Naive thymus-derived CD4-positive, alpha-beta T cell (primary cell): Measurements from ENCODE around the gene MLLT10. TPM values are rescaled to one million over a fixed set of nuclear protein-coding genes. Genes with fewer than 3 reads are reported as not detected.
A peak's percentile ranks its signal among the peaks of the same experiment; 100 is the strongest.
"Not testable (repeated sequence)": the region's sequence is repeated elsewhere in the genome, so short reads cannot be mapped to it uniquely, and the experiment has no call there.

Experiments used
- ATAC-seq: fragments of 150-1000 bp; cut with Tn5 transposase; 2 replicates; pipeline ENCODE4 v1.10.0; 2021; ENCODE audit warnings: mild to moderate bottlenecking, moderate library complexity
- CTCF ChIA-PET: fragments of 350-600 bp; sonication (Branson Sonifier 250); formaldehyde crosslinking; loops from one replicate; lab custom pipeline; 2021; ENCODE audit warnings: antibody characterized with exemption; lab: Charles Lee
- POLR2A ChIA-PET: fragments of 350-600 bp; sonication (Branson Sonifier 250); formaldehyde crosslinking; loops from one replicate; lab custom pipeline; 2021; ENCODE audit warnings: antibody characterized with exemption, inconsistent platforms; lab: Charles Lee
- DNase-seq, 9 donors: peaks; one replicate each; pipeline versions ENCODE4 v3.0.0 to v3.0.0-alpha.2; 2020 to 2022; ENCODE audit warnings: mixed read lengths in 1 of 9
- H3K27ac ChIP-seq: one replicate; pipeline ENCODE4 v1.7.0; 2013; ENCODE audit warnings: mild to moderate bottlenecking, low read depth, low read length, moderate library complexity
- H3K27me3 ChIP-seq, 2 donors: one replicate each; pipeline ENCODE4 v1.7.0; 2013; ENCODE audit warnings: low read length in 2 of 2, mild to moderate bottlenecking in 2 of 2, moderate library complexity in 2 of 2; ENCODE audit not compliant: control insufficient read depth in 2 of 2, insufficient read depth in 2 of 2
- H3K36me3 ChIP-seq, 3 experiments: 1 replicate in 2 of 3; 2 replicates in 1 of 3; pipeline ENCODE4 v1.7.0; 2013; ENCODE audit warnings: low read length in 3 of 3, mild to moderate bottlenecking in 3 of 3, moderate library complexity in 1 of 3; ENCODE audit not compliant: insufficient read depth in 3 of 3, control insufficient read depth in 2 of 3
- H3K4me1 ChIP-seq, 2 donors: one replicate each; pipeline ENCODE4 v1.7.0; 2013; ENCODE audit warnings: low read length in 2 of 2, mild to moderate bottlenecking in 2 of 2, moderate library complexity in 1 of 2; ENCODE audit not compliant: control insufficient read depth in 2 of 2, insufficient read depth in 2 of 2
- H3K4me3 ChIP-seq: 2 replicates; pipeline ENCODE4 v1.7.0; 2013; ENCODE audit warnings: mild to moderate bottlenecking, low read length
- H3K9me3 ChIP-seq, 3 experiments: 1 replicate in 2 of 3; 2 replicates in 1 of 3; pipeline ENCODE4 v1.7.0; 2013; ENCODE audit warnings: low read length in 3 of 3; ENCODE audit not compliant: control insufficient read depth in 2 of 3
- H3K27ac Mint-ChIP-seq, 9 donors: one replicate each; pipeline ENCODE4 v1.8.0; 2020 to 2022; ENCODE audit warnings: mixed read lengths in 9 of 9, mild to moderate bottlenecking in 8 of 9, moderate library complexity in 5 of 9, inconsistent platforms in 2 of 9
- H3K27me3 Mint-ChIP-seq, 5 donors: one replicate each; pipeline ENCODE4 v1.8.0; 2021 to 2022; ENCODE audit warnings: mixed read lengths in 5 of 5, mild to moderate bottlenecking in 1 of 5
- H3K36me3 Mint-ChIP-seq, 5 donors: one replicate each; pipeline ENCODE4 v1.8.0; 2020 to 2022; ENCODE audit warnings: mixed read lengths in 5 of 5, mild to moderate bottlenecking in 3 of 5, inconsistent platforms in 1 of 5
- H3K4me1 Mint-ChIP-seq, 7 donors: one replicate each; pipeline ENCODE4 v1.8.0; 2020 to 2022; ENCODE audit warnings: mixed read lengths in 7 of 7, mild to moderate bottlenecking in 3 of 7, inconsistent platforms in 1 of 7
- H3K4me3 Mint-ChIP-seq, 10 donors: one replicate each; pipeline ENCODE4 v1.8.0; 2020 to 2022; ENCODE audit warnings: mild to moderate bottlenecking in 10 of 10, mixed read lengths in 10 of 10, moderate library complexity in 6 of 10, inconsistent platforms in 2 of 10
- H3K9me3 Mint-ChIP-seq, 11 donors: one replicate each; pipeline ENCODE4 v1.8.0; 2020 to 2022; ENCODE audit warnings: mixed read lengths in 11 of 11, mild to moderate bottlenecking in 4 of 11, inconsistent platforms in 1 of 11, moderate library complexity in 1 of 11
- intact Hi-C, 2 donors: fragments of 100-400 bp; cut with micrococcal nuclease; formaldehyde crosslinking; loops; one replicate each; pipeline ENCODE4 v1.15.1; 2023
- polyA plus RNA-seq, 2 donors: library from polyadenylated mRNA; unstranded; fragments of 300-500 nt; fragmentation: Illumina TruSeq; gene quantifications; one replicate each; pipeline ENCODE4 v1.2.3, GENCODE V29; 2021
- total RNA-seq, 6 experiments: library from RNA in 5 of 6; stranded (reverse) in 5 of 6; gene quantifications; 1 replicate in 5 of 6; 2 replicates in 1 of 6; pipeline ENCODE4 v1.2.3 and lab custom pipeline; 2021 to 2026

MLLT10 gene
- total and polyA plus RNA-seq, 7 experiments from 2014 or later: 6.0 to 74.2 (median 61.2) TPM

DNA sequence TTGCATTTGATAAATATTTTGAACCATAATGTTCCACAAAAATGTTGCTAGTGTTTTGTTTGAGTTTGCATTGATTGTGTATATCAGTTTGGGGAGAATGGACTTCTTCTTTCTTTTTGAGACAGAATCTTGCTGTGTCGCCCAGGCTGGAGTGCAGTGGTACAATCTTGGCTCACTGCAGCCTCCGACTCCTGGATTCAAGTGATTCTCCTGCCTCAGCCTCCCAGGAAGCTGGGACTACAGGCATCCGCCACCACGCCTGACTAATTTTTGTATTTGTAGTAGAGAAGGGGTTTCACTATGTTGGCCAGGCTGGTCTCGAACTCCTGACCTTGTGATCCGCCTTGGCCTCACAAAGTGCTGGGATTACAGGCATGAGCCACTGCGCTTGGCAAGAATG is 25.0 kb downstream of the MLLT10 start:
- Mint-ChIP-seq H3K4me1 (peaks cover 19 to 44% (median 40%) of the 10 kb centered on the region in 7 donors), H3K36me3 (peaks cover 12 to 69% (median 46%) of the 10 kb centered on the region in 5 donors)
- H3K27me3 ChIP-seq, H3K4me3 ChIP-seq, POLR2A ChIA-PET, H3K9me3 Mint-ChIP-seq, H3K27ac Mint-ChIP-seq, H3K4me3 Mint-ChIP-seq, H3K27me3 Mint-ChIP-seq, intact Hi-C loops, ATAC-seq, H3K27ac ChIP-seq, DNase-seq, H3K9me3 ChIP-seq, H3K4me1 ChIP-seq: not testable (repeated sequence)
- H3K36me3 ChIP-seq: peaks cover 0 to 29% (median 8%) of the 10 kb centered on the region in 3 experiments
- CTCF ChIA-PET: interaction anchor here (0.6 kb wide), 1 partner anchor 394 kb away, joined by 3 read pairs; no protein-coding TSS in a partner anchor

- H3K4me3 Mint-ChIP-seq: peak overlapping the region; percentile 0 to 56 (median 34)
- ATAC-seq: no peak
- Histone ChIP-seq H3K36me3 (peaks cover 0 to 9% (median 0%) of the 10 kb centered on the region in 3 experiments), H3K9me3 (no peaks in the 10 kb centered on the region), H3K27ac (no peak overlapping the region), H3K4me3 (no peak overlapping the region), H3K4me1 (no peaks in the 10 kb centered on the region), H3K27me3 (no peaks in the 10 kb centered on the region)
- H3K36me3 Mint-ChIP-seq: peaks cover 8 to 60% (median 40%) of the 10 kb centered on the region in 5 donors
- ChIA-PET POLR2A (no interaction called here), CTCF (no interaction called here)
- H3K27me3 Mint-ChIP-seq: no peaks in the 10 kb centered on the region
- intact Hi-C loops: no loop called here
- H3K9me3 Mint-ChIP-seq: no peaks in the 10 kb centered on the region
- H3K27ac Mint-ChIP-seq: peak overlapping the region in 8 of 9 donors; percentile 3 to 63 (median 32)
- no peak for DNase-seq
- H3K4me1 Mint-ChIP-seq: peaks cover 42 to 72% (median 56%) of the 10 kb centered on the region in 7 donors
Observed at GRCh38 chr10:21570761-21571521, 36.9 kb downstream of the MLLT10 start.

DNA sequence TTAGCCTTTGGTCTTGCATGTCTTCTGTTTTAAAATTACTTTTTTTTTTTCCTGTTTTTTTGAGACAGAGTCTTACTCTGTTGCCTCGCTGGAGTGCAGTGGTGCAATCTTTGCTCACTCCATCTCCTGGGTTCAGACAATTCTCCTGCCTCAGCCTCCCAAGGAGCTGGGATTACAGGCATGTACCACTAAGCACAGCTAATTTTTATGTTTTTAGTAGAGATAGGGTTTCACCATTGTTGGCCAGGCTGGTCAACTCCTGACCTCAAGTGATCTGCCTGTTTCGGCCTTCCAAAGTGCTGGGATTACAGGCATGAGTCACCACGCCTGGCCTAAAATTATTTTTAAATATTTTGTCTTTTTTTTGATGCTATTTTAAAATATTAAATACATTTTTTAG is 38.5 kb downstream of the MLLT10 start:
- no peak overlapping the region for H3K4me3 Mint-ChIP-seq
- no peaks in the 10 kb centered on the region for H3K9me3 ChIP-seq
- no peaks in the 10 kb centered on the region for H3K27me3 Mint-ChIP-seq
- no peaks in the 10 kb centered on the region for H3K4me1 ChIP-seq
- H3K4me1 Mint-ChIP-seq: peaks cover 37 to 69% (median 54%) of the 10 kb centered on the region in 7 donors
- no peaks in the 10 kb centered on the region for H3K27me3 ChIP-seq
- ChIA-PET CTCF (no interaction called here), POLR2A (no interaction called here)
- DNase-seq (no peak), ATAC-seq (no peak)
- H3K27ac ChIP-seq: no peak overlapping the region
- H3K9me3 Mint-ChIP-seq: no peaks in the 10 kb centered on the region
- H3K36me3 ChIP-seq: peaks cover 0 to 11% (median 0%) of the 10 kb centered on the region in 3 experiments
- H3K36me3 Mint-ChIP-seq: peaks cover 8 to 64% (median 41%) of the 10 kb centered on the region in 5 donors
- intact Hi-C loops: no loop called here
- H3K27ac Mint-ChIP-seq: no peak overlapping the region
- no peak overlapping the region for H3K4me3 ChIP-seq

- Mint-ChIP-seq H3K4me1 (peaks cover 31 to 74% (median 62%) of the 10 kb centered on the region in 7 donors), H3K36me3 (peaks cover 8 to 62% (median 37%) of the 10 kb centered on the region in 5 donors), H3K27ac (peak overlapping the region in 1 of 9 donors; percentile 55)
- H3K27ac ChIP-seq, POLR2A ChIA-PET, CTCF ChIA-PET, H3K4me3 Mint-ChIP-seq, H3K9me3 ChIP-seq, H3K27me3 ChIP-seq, intact Hi-C loops, H3K27me3 Mint-ChIP-seq, H3K4me3 ChIP-seq, DNase-seq, H3K9me3 Mint-ChIP-seq, ATAC-seq, H3K4me1 ChIP-seq: not testable (repeated sequence)
- peaks cover 0 to 11% (median 0%) of the 10 kb centered on the region in 3 experiments for H3K36me3 ChIP-seq
Observed at GRCh38 chr10:21574514-21574913, 40.5 kb downstream of the MLLT10 start.

GRCh38 chr10:21579291-21579690 is 45.3 kb downstream of the MLLT10 start:
- H3K4me1 Mint-ChIP-seq: peaks cover 11 to 54% (median 44%) of the 10 kb centered on the region in 7 donors
- Histone ChIP-seq H3K4me3 (no peak overlapping the region), H3K36me3 (peaks cover 0 to 5% (median 0%) of the 10 kb centered on the region in 3 experiments), H3K9me3 (no peaks in the 10 kb centered on the region), H3K4me1 (no peaks in the 10 kb centered on the region), H3K27ac (no peak overlapping the region), H3K27me3 (no peaks in the 10 kb centered on the region)
- DNase-seq (no peak), ATAC-seq (no peak)
- H3K27me3 Mint-ChIP-seq: no peaks in the 10 kb centered on the region
- H3K27ac Mint-ChIP-seq: no peak overlapping the region
- peaks cover 4 to 57% (median 45%) of the 10 kb centered on the region in 5 donors for H3K36me3 Mint-ChIP-seq
- CTCF ChIA-PET: no interaction called here
- no peak overlapping the region for H3K4me3 Mint-ChIP-seq
- intact Hi-C loops: no loop called here
- POLR2A ChIA-PET: no interaction called here
- H3K9me3 Mint-ChIP-seq: peaks cover 0 to 9% (median 4%) of the 10 kb centered on the region in 11 donors

DNA sequence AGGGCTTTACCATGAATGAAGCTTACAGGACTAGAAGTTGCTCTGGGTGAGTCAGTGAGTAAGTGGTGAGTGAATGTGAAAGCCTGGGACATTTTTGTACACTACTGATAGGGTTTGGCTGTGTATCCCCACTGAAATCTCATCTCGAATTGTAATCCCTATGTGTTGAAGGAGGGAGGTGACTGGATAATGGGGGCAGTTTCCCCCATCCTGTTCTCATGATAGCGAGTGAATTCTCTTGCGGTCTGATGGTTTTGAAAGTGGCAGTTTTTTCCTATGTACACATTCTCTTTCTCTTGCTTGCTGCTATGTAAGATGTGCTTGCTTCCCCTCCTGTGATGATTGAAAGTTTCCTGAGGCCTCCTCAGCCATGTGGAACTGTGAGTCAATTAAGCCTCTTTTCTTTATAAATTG is 47.4 kb downstream of the MLLT10 start:
- H3K4me3 ChIP-seq, H3K4me1 ChIP-seq, ATAC-seq, H3K27me3 ChIP-seq, H3K27ac ChIP-seq, H3K27me3 Mint-ChIP-seq, H3K9me3 ChIP-seq, intact Hi-C loops, POLR2A ChIA-PET, H3K9me3 Mint-ChIP-seq, H3K36me3 ChIP-seq: not testable (repeated sequence)
- Mint-ChIP-seq H3K27ac (peak overlapping the region in 1 of 9 donors; percentile 26), H3K4me3 (peak overlapping the region in 2 of 10 donors; percentile 0 to 27), H3K4me1 (peaks cover 10 to 52% (median 46%) of the 10 kb centered on the region in 7 donors), H3K36me3 (peaks cover 4 to 53% (median 37%) of the 10 kb centered on the region in 5 donors)
- CTCF ChIA-PET: interaction anchor here (0.6 kb wide), 1 partner anchor 15 kb away, joined by 3 read pairs; no protein-coding TSS in a partner anchor
- DNase-seq: peak in 1 of 9 donors; percentile 23
